Fibroblast of lung (primary cell): Measurements from ENCODE around the gene HOXD9. TPM values are rescaled to one million over a fixed set of nuclear protein-coding genes. Genes with fewer than 3 reads are reported as not detected.

Experiments
- DNase-seq, 2 donors: peaks; one replicate each; pipeline versions ENCODE4 v3.0.0 to v3.0.0-alpha.2; 2010; ENCODE audit warnings: low read depth in 2 of 2
- H2AFZ ChIP-seq: 2 replicates; pipeline ENCODE4 v1.5.1; 2012; ENCODE audit warnings: low read length, control low read depth, inconsistent platforms
- H3K27ac ChIP-seq: 2 replicates; pipeline ENCODE4 v1.5.1; 2011; ENCODE audit warnings: low read length, control low read depth; ENCODE audit not compliant: insufficient read depth
- H3K27me3 ChIP-seq: 2 replicates; pipeline ENCODE4 v1.5.1; 2011; ENCODE audit warnings: mild to moderate bottlenecking, low read length; ENCODE audit not compliant: control insufficient read depth, insufficient read depth
- H3K36me3 ChIP-seq: 2 replicates; pipeline ENCODE4 v1.5.1; 2011; ENCODE audit warnings: low read length; ENCODE audit not compliant: control insufficient read depth, insufficient read depth
- H3K4me1 ChIP-seq: 2 replicates; pipeline ENCODE4 v1.5.1; 2011; ENCODE audit warnings: low read length; ENCODE audit not compliant: control insufficient read depth, insufficient read depth; ENCODE audit errors: extremely low read depth
- H3K4me2 ChIP-seq: 2 replicates; pipeline ENCODE4 v1.5.1; 2011; ENCODE audit warnings: low read length, control low read depth; ENCODE audit not compliant: insufficient read depth; ENCODE audit errors: extremely low read depth
- H3K4me3 ChIP-seq, 4 experiments: fragments of 200-600 bp in 1 of 4; sonication (generic) in 1 of 4; replicated peaks in 1 of 4; 2 replicates each; pipeline ENCODE4 v1.5.1; 2011 to 2016; ENCODE audit warnings: low read length in 4 of 4, low read depth in 3 of 4, mild to moderate bottlenecking in 3 of 4, control low read depth in 2 of 4, inconsistent platforms in 1 of 4, mixed read lengths in 1 of 4; ENCODE audit not compliant: insufficient read depth in 1 of 4; ENCODE audit errors: control extremely low read depth in 1 of 4
- H3K79me2 ChIP-seq: 2 replicates; pipeline ENCODE4 v1.5.1; 2012; ENCODE audit warnings: mild to moderate bottlenecking, low read length, inconsistent platforms; ENCODE audit not compliant: control insufficient read depth, insufficient read depth
- H3K9ac ChIP-seq: 2 replicates; pipeline ENCODE4 v1.5.1; 2011; ENCODE audit warnings: mild to moderate bottlenecking, low read length, control low read depth; ENCODE audit not compliant: insufficient read depth
- H3K9me3 ChIP-seq: 2 replicates; pipeline ENCODE4 v1.5.1; 2012; ENCODE audit warnings: low read depth, low read length; ENCODE audit not compliant: control insufficient read depth, insufficient read depth
- H4K20me1 ChIP-seq: 2 replicates; pipeline ENCODE4 v1.5.1; 2011; ENCODE audit warnings: low read length; ENCODE audit not compliant: control insufficient read depth, insufficient read depth; ENCODE audit errors: extremely low read depth
- EZH2 ChIP-seq: IDR thresholded peaks from 2 replicates; pipeline ENCODE4 v1.5.1; 2012; ENCODE audit warnings: low read length, control low read depth, mild to moderate bottlenecking; ENCODE audit errors: missing control alignments
- polyA plus RNA-seq, 2 donors: library from polyadenylated mRNA; depleted of rRNA in 1 of 2; stranded (reverse) in 1 of 2; unstranded in 1 of 2; fragments of >200 nt; gene quantifications; 2 replicates each; pipeline ENCODE4 v1.2.1, GENCODE V29; 2011 to 2012; ENCODE audit warnings: missing spikeins in 1 of 2
- total RNA-seq: library from RNA; depleted of rRNA; stranded (reverse); fragments of >200 nt; gene quantifications from 2 replicates; pipeline ENCODE4 v1.2.1, GENCODE V29; 2014
- TF ChIP-seq, protein P1 (sequence below), 2 donors: IDR thresholded peaks in 1 of 2; conservative IDR thresholded peaks in 1 of 2; 1 replicate in 1 of 2; 2 replicates in 1 of 2; pipeline ENCODE4 v1.5.1; 2011 to 2012; ENCODE audit warnings: low read length in 2 of 2, control low read depth in 1 of 2, inconsistent platforms in 1 of 2, low read depth in 1 of 2, mild to moderate bottlenecking in 1 of 2

Gene HOXD9
- total and polyA plus RNA-seq, 2 donors (not counting 1 experiment from before 2014, with no cell fraction given), result not detected

DNA sequence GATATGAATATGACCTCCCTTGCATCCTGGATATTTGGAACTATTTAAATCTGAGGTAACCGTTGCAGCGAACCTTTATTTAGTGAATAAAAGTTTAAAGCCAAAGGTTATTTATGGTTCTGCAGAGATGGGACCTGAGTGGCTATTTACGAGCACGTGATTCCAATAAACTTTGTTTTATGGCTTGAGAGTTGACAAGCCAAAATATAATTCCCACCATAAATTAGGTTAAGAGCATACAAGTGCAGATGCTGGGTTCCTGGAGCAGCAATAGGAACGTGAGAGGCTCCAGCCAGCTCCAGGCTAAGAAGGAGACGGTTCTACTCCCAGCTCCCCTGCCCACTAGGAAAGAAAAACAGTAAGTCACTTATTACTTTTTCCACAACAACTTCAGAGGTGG lies 23.6 kb downstream of the HOXD9 start:
- Histone ChIP-seq H3K4me3 (no peak overlapping the region), H3K27me3 (peaks cover 55% of the 10 kb centered on the region), H3K36me3 (no peaks in the 10 kb centered on the region), H3K27ac (no peak overlapping the region), H3K79me2 (no peaks in the 10 kb centered on the region), H3K4me2 (no peak overlapping the region), H3K9ac (no peak overlapping the region), H3K4me1 (no peaks in the 10 kb centered on the region), H2AFZ (no peak overlapping the region), H4K20me1 (no peaks in the 10 kb centered on the region), H3K9me3 (no peaks in the 10 kb centered on the region)
- no peak for DNase-seq
- no peak for TF ChIP-seq EZH2
- TF ChIP-seq, protein P1, sequence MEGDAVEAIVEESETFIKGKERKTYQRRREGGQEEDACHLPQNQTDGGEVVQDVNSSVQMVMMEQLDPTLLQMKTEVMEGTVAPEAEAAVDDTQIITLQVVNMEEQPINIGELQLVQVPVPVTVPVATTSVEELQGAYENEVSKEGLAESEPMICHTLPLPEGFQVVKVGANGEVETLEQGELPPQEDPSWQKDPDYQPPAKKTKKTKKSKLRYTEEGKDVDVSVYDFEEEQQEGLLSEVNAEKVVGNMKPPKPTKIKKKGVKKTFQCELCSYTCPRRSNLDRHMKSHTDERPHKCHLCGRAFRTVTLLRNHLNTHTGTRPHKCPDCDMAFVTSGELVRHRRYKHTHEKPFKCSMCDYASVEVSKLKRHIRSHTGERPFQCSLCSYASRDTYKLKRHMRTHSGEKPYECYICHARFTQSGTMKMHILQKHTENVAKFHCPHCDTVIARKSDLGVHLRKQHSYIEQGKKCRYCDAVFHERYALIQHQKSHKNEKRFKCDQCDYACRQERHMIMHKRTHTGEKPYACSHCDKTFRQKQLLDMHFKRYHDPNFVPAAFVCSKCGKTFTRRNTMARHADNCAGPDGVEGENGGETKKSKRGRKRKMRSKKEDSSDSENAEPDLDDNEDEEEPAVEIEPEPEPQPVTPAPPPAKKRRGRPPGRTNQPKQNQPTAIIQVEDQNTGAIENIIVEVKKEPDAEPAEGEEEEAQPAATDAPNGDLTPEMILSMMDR (conservative IDR thresholded peaks at IDR 0.05 in 1 of 2, IDR thresholded peaks at IDR 0.05 in 1 of 2; ENCODE audit: low read depth in 1 of 2, low read length in 2 of 2), result no peak

DNA sequence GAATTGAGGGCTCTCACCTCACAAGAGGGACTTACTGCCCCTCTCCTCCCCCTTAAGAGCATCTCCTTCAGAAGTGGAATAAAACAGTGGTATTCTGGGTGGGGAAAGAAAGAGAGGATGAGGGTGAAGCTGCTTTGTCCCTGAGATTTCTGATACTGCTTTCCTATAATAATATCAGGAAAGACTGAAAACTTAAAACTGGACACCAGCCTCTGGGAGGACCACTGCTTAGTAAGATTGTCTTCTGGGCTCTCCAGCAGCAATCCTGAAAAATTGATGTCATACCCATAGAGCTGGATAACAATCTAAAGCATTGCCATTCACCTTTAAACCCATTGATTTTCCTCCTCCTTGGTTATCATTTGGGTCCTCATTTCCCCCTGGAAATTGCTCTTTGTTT lies 24.1 kb downstream of the HOXD9 start:
- H3K27ac ChIP-seq, result no peak overlapping the region
- H3K4me1 ChIP-seq, result no peaks in the 10 kb centered on the region
- no peak overlapping the region for H3K4me3 ChIP-seq
- H3K27me3 ChIP-seq, result peaks cover 58% of the 10 kb centered on the region
- no peak overlapping the region for H3K9ac ChIP-seq
- H3K79me2 ChIP-seq, result no peaks in the 10 kb centered on the region
- no peaks in the 10 kb centered on the region for H3K9me3 ChIP-seq
- no peak overlapping the region for H2AFZ ChIP-seq
- DNase-seq, result no peak
- no peak overlapping the region for H3K4me2 ChIP-seq
- no peak for TF ChIP-seq EZH2
- TF ChIP-seq, protein P1 (conservative IDR thresholded peaks at IDR 0.05 in 1 of 2, IDR thresholded peaks at IDR 0.05 in 1 of 2; ENCODE audit: low read depth in 1 of 2, low read length in 2 of 2), result no peak
- H4K20me1 ChIP-seq, result no peaks in the 10 kb centered on the region
- H3K36me3 ChIP-seq, result no peaks in the 10 kb centered on the region

DNA sequence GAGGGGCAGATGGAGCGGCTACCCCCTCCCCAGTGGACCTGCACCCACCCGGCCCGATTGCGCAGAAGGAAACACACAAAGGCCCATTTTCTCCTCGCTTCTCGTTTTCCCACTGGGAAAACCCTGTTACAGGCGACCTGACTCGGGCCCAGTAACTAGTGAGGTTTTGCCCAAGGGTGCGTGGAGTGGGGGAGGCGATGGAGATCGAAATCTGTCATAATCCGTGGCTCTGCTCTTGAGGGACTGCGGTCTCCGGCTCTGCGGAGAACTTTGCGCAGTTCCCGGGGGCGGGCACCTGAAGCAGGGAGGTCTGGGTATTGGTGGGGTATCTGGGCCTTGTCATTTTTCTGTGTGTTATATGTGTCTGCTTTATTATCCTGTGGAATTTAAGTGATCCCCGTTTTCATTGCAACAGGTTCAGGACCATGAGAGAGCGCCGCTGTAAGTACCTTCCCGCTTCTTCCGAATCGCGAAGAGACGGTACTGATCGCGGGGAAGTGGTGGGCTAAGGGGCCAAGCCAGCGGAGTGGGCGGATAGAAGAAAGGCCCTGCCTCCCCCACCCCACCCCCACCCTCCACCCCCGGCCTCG lies 24.8 kb downstream of the HOXD9 start:
- Histone ChIP-seq H3K36me3 (no peaks in the 10 kb centered on the region), H4K20me1 (no peaks in the 10 kb centered on the region), H3K4me3 (no peak overlapping the region), H3K27ac (no peak overlapping the region), H3K4me1 (no peaks in the 10 kb centered on the region), H3K4me2 (no peak overlapping the region), H2AFZ (no peak overlapping the region), H3K27me3 (peaks cover 62% of the 10 kb centered on the region), H3K9ac (no peak overlapping the region), H3K79me2 (no peaks in the 10 kb centered on the region), H3K9me3 (no peaks in the 10 kb centered on the region)
- no peak for DNase-seq
- TF ChIP-seq, protein P1 (conservative IDR thresholded peaks at IDR 0.05 in 1 of 2, IDR thresholded peaks at IDR 0.05 in 1 of 2; ENCODE audit: low read depth in 1 of 2, low read length in 2 of 2), result no peak
- peak; percentile 61 for TF ChIP-seq EZH2
